Measurements from ENCODE around the gene PWP1.

GRCh38 chr12:107749083-107749482 is 63.5 kb downstream of the PWP1 start:
- TF ChIP-seq CSDC2 (CRISPR knock-in tag; IDR thresholded peaks at IDR 0.05) (no peak), ZNF8 (CRISPR knock-in tag; IDR thresholded peaks at IDR 0.05) (no peak), ISL1 (CRISPR knock-in tag; IDR thresholded peaks at IDR 0.05) (no peak), ARNTL (CRISPR knock-in tag; IDR thresholded peaks at IDR 0.05; ENCODE audit: borderline replicate concordance, low read depth) (no peak), PATZ1 (CRISPR knock-in tag; IDR thresholded peaks at IDR 0.05; ENCODE audit: borderline replicate concordance) (no peak), OSR1 (CRISPR knock-in tag; IDR thresholded peaks at IDR 0.05) (no peak), POU6F1 (CRISPR knock-in tag; IDR thresholded peaks at IDR 0.05; ENCODE audit: borderline replicate concordance, low read depth) (no peak), ZFP3 (CRISPR knock-in tag; IDR thresholded peaks at IDR 0.05) (no peak), CREB5 (CRISPR knock-in tag; IDR thresholded peaks at IDR 0.05; ENCODE audit: low read depth) (no peak), TCF4 (CRISPR knock-in tag; IDR thresholded peaks at IDR 0.05; ENCODE audit: borderline replicate concordance) (no peak), ESRRG (CRISPR knock-in tag; IDR thresholded peaks at IDR 0.05) (no peak), PPARA (CRISPR knock-in tag; IDR thresholded peaks at IDR 0.05; ENCODE audit: borderline replicate concordance) (no peak), TOX (CRISPR knock-in tag; IDR thresholded peaks at IDR 0.05; ENCODE audit: borderline replicate concordance) (no peak), GLIS3 (CRISPR knock-in tag; IDR thresholded peaks at IDR 0.05) (no peak)
